Calu3 (cell line): ENCODE results near the gene UBE2F. TPM values are rescaled to one million over a fixed set of nuclear protein-coding genes. Genes with fewer than 3 reads are reported as not detected.

Source experiments
- BruUV-seq: library from RNA; stranded (reverse); fragments of 400-500 nt; replicated peaks from 2 replicates; lab custom pipeline; 2021; lab: Mats Ljungman, UMichigan
- CTCF ChIA-PET: fragments of 300-600 bp; sonication (Branson Sonifier 250); formaldehyde crosslinking; loops from one replicate; lab custom pipeline; 2022; ENCODE audit warnings: antibody characterized with exemption; lab: Charles Lee
- DNase-seq: peaks from one replicate; pipeline ENCODE4 v3.0.0; 2022
- H3K27ac Mint-ChIP-seq: one replicate; pipeline ENCODE4 v1.8.0; 2022; ENCODE audit warnings: mixed read lengths; ENCODE audit not compliant: unreplicated experiment
- H3K27me3 Mint-ChIP-seq: one replicate; pipeline ENCODE4 v1.8.0; 2022; ENCODE audit warnings: mixed read lengths; ENCODE audit not compliant: unreplicated experiment
- H3K36me3 Mint-ChIP-seq: one replicate; pipeline ENCODE4 v1.8.0; 2022; ENCODE audit warnings: mild to moderate bottlenecking, moderate library complexity, mixed read lengths; ENCODE audit not compliant: insufficient read depth, unreplicated experiment
- H3K4me1 Mint-ChIP-seq: one replicate; pipeline ENCODE4 v1.8.0; 2022; ENCODE audit warnings: mild to moderate bottlenecking, low read depth, mixed read lengths; ENCODE audit not compliant: unreplicated experiment
- H3K4me3 Mint-ChIP-seq: one replicate; pipeline ENCODE4 v1.8.0; 2022; ENCODE audit warnings: mild to moderate bottlenecking, low read depth, moderate library complexity, mixed read lengths; ENCODE audit not compliant: unreplicated experiment
- H3K9me3 Mint-ChIP-seq: one replicate; pipeline ENCODE4 v1.8.0; 2022; ENCODE audit warnings: low read depth, mixed read lengths; ENCODE audit not compliant: unreplicated experiment
- intact Hi-C: fragments of 100-400 bp; cut with micrococcal nuclease; formaldehyde crosslinking; loops from one replicate; pipeline ENCODE4 v1.10.0; 2022; ENCODE audit not compliant: unreplicated experiment
- total RNA-seq: library from RNA; stranded (reverse); gene quantifications from 2 replicates; pipeline ENCODE4 v1.2.3, GENCODE V29; 2022
- TF ChIP-seq, protein P1 (sequence below): fragments of 200-600 bp; IDR thresholded peaks from one replicate; pipeline ENCODE4 v1.8.0; 2022; ENCODE audit warnings: antibody characterized with exemption; ENCODE audit not compliant: unreplicated experiment

UBE2F gene
- total RNA-seq, 1 experiment from 2014 or later, result 40.1 TPM

- Mint-ChIP-seq H3K9me3 (no peaks in the 10 kb centered on the region), H3K27ac (no peak overlapping the region), H3K27me3 (no peaks in the 10 kb centered on the region), H3K36me3 (peaks cover 11% of the 10 kb centered on the region), H3K4me3 (no peak overlapping the region), H3K4me1 (no peaks in the 10 kb centered on the region)
- CTCF ChIA-PET, result no interaction called here
- TF ChIP-seq, protein P1, sequence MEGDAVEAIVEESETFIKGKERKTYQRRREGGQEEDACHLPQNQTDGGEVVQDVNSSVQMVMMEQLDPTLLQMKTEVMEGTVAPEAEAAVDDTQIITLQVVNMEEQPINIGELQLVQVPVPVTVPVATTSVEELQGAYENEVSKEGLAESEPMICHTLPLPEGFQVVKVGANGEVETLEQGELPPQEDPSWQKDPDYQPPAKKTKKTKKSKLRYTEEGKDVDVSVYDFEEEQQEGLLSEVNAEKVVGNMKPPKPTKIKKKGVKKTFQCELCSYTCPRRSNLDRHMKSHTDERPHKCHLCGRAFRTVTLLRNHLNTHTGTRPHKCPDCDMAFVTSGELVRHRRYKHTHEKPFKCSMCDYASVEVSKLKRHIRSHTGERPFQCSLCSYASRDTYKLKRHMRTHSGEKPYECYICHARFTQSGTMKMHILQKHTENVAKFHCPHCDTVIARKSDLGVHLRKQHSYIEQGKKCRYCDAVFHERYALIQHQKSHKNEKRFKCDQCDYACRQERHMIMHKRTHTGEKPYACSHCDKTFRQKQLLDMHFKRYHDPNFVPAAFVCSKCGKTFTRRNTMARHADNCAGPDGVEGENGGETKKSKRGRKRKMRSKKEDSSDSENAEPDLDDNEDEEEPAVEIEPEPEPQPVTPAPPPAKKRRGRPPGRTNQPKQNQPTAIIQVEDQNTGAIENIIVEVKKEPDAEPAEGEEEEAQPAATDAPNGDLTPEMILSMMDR, result no peak
- intact Hi-C loops, result no loop called here
- no TSS peak for BruUV-seq
- DNase-seq, result no peak
Measured at GRCh38 chr2:238040918-238041317, 74.1 kb downstream of the UBE2F start.

DNA sequence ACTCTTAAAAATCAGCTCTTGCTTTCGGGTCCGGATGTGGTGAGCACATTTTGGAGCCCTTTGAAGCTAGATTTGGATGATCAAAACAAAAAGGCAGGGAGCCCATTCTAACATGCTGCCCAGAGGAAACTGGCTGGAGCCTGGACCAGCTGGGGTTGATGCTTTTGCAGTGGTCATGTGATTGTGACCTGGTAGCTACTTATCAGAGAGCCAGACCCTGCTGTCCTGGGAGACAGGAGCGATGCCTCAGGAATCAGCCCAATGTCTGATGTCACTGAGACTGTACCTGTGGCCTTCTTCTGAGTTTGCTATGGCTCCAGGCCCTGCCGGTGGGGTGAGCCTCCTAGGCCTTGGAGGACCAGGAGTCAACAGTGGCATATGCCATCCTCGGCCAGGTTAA is 75.3 kb downstream of the UBE2F start:
- H3K36me3 Mint-ChIP-seq, result peaks cover 15% of the 10 kb centered on the region
- no TSS peak for BruUV-seq
- CTCF ChIA-PET, result interaction anchor here (0.7 kb wide), 1 partner anchor 87 kb away, joined by 3 read pairs; no protein-coding TSS in a partner anchor

GRCh38 chr2:238042849-238043584 is 76.2 kb downstream of the UBE2F start:
- H3K27me3 Mint-ChIP-seq, result no peaks in the 10 kb centered on the region
- TF ChIP-seq, protein P1, result no peak
- no peaks in the 10 kb centered on the region for H3K4me1 Mint-ChIP-seq
- intact Hi-C loops, result no loop called here
- DNase-seq, result no peak
- peaks cover 12% of the 10 kb centered on the region for H3K36me3 Mint-ChIP-seq
- no peak overlapping the region for H3K4me3 Mint-ChIP-seq
- BruUV-seq, result no TSS peak
- H3K27ac Mint-ChIP-seq, result no peak overlapping the region
- H3K9me3 Mint-ChIP-seq, result no peaks in the 10 kb centered on the region
- CTCF ChIA-PET, result interaction anchor here (0.7 kb wide), 1 partner anchor 88 kb away, joined by 3 read pairs; no protein-coding TSS in a partner anchor

More for the DNA sequence above, 75.3 kb downstream of the UBE2F start:
- H3K4me1 Mint-ChIP-seq, result no peaks in the 10 kb centered on the region
- TF ChIP-seq, protein P1, result no peak
- no peak overlapping the region for H3K27ac Mint-ChIP-seq
- intact Hi-C loops, result no loop called here
- no peaks in the 10 kb centered on the region for H3K9me3 Mint-ChIP-seq
- no peak overlapping the region for H3K4me3 Mint-ChIP-seq
- no peaks in the 10 kb centered on the region for H3K27me3 Mint-ChIP-seq
- DNase-seq, result no peak

- no TSS peak for BruUV-seq
- Mint-ChIP-seq H3K4me1 (no peaks in the 10 kb centered on the region), H3K4me3 (no peak overlapping the region), H3K9me3 (no peaks in the 10 kb centered on the region), H3K27ac (no peak overlapping the region), H3K36me3 (peaks cover 10% of the 10 kb centered on the region), H3K27me3 (no peaks in the 10 kb centered on the region)
- intact Hi-C loops, result no loop called here
- TF ChIP-seq, protein P1, result no peak
- CTCF ChIA-PET, result no interaction called here
- no peak for DNase-seq
Measured at GRCh38 chr2:238043851-238044250, 77.0 kb downstream of the UBE2F start.
